Stimulated activated CD8-positive, alpha-beta memory T cell treated with anti-CD3 and anti-CD28 coated beads, Interleukin-12 subunit alpha, Interleukin-12 subunit beta, amount 100 ng/mL, for 4 hours (primary cell): ENCODE data around the gene RELT.

Experiments
- DNase-seq: peaks from one replicate; pipeline ENCODE4 v3.0.0-alpha.2; 2020; ENCODE audit warnings: low read depth

Gene RELT

GRCh38 chr11:73376803-73377629 lies 817 bp downstream of the RELT start:
- DNase-seq, result peak; percentile 31

GRCh38 chr11:73379189-73379880 lies 3.1 kb downstream of the RELT start:
- no peak for DNase-seq

- DNase-seq, result no peak
Observed at GRCh38 chr11:73380331-73380730, 4.1 kb downstream of the RELT start.

- no peak for DNase-seq
Observed at GRCh38 chr11:73380897-73381410, 4.8 kb downstream of the RELT start.

- DNase-seq, result no peak
Observed at GRCh38 chr11:73381589-73381988, 5.4 kb downstream of the RELT start.

GRCh38 chr11:73382183-73382582 lies 6.0 kb downstream of the RELT start:
- DNase-seq, result no peak

- no peak for DNase-seq
Observed at GRCh38 chr11:73382747-73383146, 6.5 kb downstream of the RELT start.

- DNase-seq, result no peak
Observed at GRCh38 chr11:73383249-73384124, 7.3 kb downstream of the RELT start.

- no peak for DNase-seq
Observed at GRCh38 chr11:73384125-73384441, 7.9 kb downstream of the RELT start.

GRCh38 chr11:73384531-73384871 lies 8.3 kb downstream of the RELT start:
- DNase-seq, result no peak

GRCh38 chr11:73384872-73385689 lies 8.9 kb downstream of the RELT start:
- peak; percentile 27 for DNase-seq

GRCh38 chr11:73386016-73386415 lies 9.8 kb downstream of the RELT start:
- no peak for DNase-seq

GRCh38 chr11:73386546-73386945 lies 10.3 kb downstream of the RELT start:
- no peak for DNase-seq

GRCh38 chr11:73387594-73388264 lies 11.5 kb downstream of the RELT start:
- no peak for DNase-seq

- DNase-seq, result no peak
Observed at GRCh38 chr11:73388265-73389133, 12.3 kb downstream of the RELT start.

GRCh38 chr11:73389134-73389525 lies 12.9 kb downstream of the RELT start:
- DNase-seq, result no peak

- DNase-seq, result no peak
Observed at GRCh38 chr11:73389916-73390315, 13.7 kb downstream of the RELT start.

- no peak for DNase-seq
Observed at GRCh38 chr11:73390601-73391565, 14.7 kb downstream of the RELT start.

GRCh38 chr11:73391665-73392064 lies 15.5 kb downstream of the RELT start:
- no peak for DNase-seq
